GM20431 (cell line): Measurements from ENCODE around the gene CREM.
"Not testable (repeated sequence)": the region's sequence is repeated elsewhere in the genome, so short reads cannot be mapped to it uniquely, and the experiment has no call there.

Source experiments
- in situ Hi-C: fragments of 300-500 bp; cut with MseI, MboI; formaldehyde crosslinking; loops from one replicate; pipeline ENCODE4 v1.15.0; 2020; ENCODE audit warnings: low sequenced_read_pairs; ENCODE audit not compliant: unreplicated experiment

The CREM gene

GRCh38 chr10:35126530-35127288, at the start of gene CREM:
Gene CREM, plus strand, starts transcription at chr10:35126846. Its CDS starts 10,990 bp downstream, at chr10:35137836.
- in situ Hi-C loops: no loop called here

GRCh38 chr10:35079265-35079664, 47.4 kb upstream of the CREM start:
- in situ Hi-C loops: no loop called here

GRCh38 chr10:35079763-35080162, 46.9 kb upstream of the CREM start:
- in situ Hi-C loops: no loop called here

GRCh38 chr10:35080261-35080660, 46.4 kb upstream of the CREM start:
- in situ Hi-C loops: not testable (repeated sequence)

- in situ Hi-C loops: no loop called here
Measured at GRCh38 chr10:35083242-35083641, 43.4 kb upstream of the CREM start.

GRCh38 chr10:35089611-35090161, 37.0 kb upstream of the CREM start:
- in situ Hi-C loops: no loop called here

GRCh38 chr10:35090162-35090954, 36.3 kb upstream of the CREM start, which contains the start of gene CUL2:
Gene CUL2, minus strand, starts transcription at chr10:35090341. Its CDS starts 19,024 bp downstream, at chr10:35071317.
- in situ Hi-C loops: no loop called here

- in situ Hi-C loops: no loop called here
Measured at GRCh38 chr10:35091994-35092790, 34.5 kb upstream of the CREM start.

- in situ Hi-C loops: no loop called here
Measured at GRCh38 chr10:35092851-35093250, 33.8 kb upstream of the CREM start.

GRCh38 chr10:35096312-35096711, 30.3 kb upstream of the CREM start:
- in situ Hi-C loops: no loop called here

- in situ Hi-C loops: no loop called here
Measured at GRCh38 chr10:35097510-35097909, 29.1 kb upstream of the CREM start.

GRCh38 chr10:35103882-35104281, 22.8 kb upstream of the CREM start:
- in situ Hi-C loops: loop anchor here (25.0 kb wide), 1 partner anchor 458 kb away; no protein-coding TSS in a partner anchor

GRCh38 chr10:35112571-35112970, 14.1 kb upstream of the CREM start:
- in situ Hi-C loops: loop anchor here (25.0 kb wide), 1 partner anchor 450 kb away; no protein-coding TSS in a partner anchor

- in situ Hi-C loops: loop anchor here (25.0 kb wide), 1 partner anchor 443 kb away; no protein-coding TSS in a partner anchor
Measured at GRCh38 chr10:35119378-35119777, 7.3 kb upstream of the CREM start.

GRCh38 chr10:35124540-35124939, 2.1 kb upstream of the CREM start:
- in situ Hi-C loops: loop anchor here (5.0 to 25.0 kb wide), 2 partner anchors 93 to 438 kb away; no protein-coding TSS in a partner anchor

GRCh38 chr10:35126062-35126529, 550 bp upstream of the CREM start:
- in situ Hi-C loops: no loop called here

- in situ Hi-C loops: no loop called here
Measured at GRCh38 chr10:35127289-35127891, 744 bp downstream of the CREM start.

GRCh38 chr10:35129185-35129674, 2.6 kb downstream of the CREM start:
- in situ Hi-C loops: no loop called here

GRCh38 chr10:35130663-35131062, 4.0 kb downstream of the CREM start:
- in situ Hi-C loops: no loop called here
